Stimulated activated CD8-positive, alpha-beta memory T cell treated with anti-CD3 and anti-CD28 coated beads, Interleukin-7, amount 100 ng/mL, for 4 hours (primary cell): ENCODE measurements around the gene P2RX4.
"Not testable (repeated sequence)": the region's sequence is repeated elsewhere in the genome, so short reads cannot be mapped to it uniquely, and the experiment has no call there.

Experiments used
- DNase-seq, 2 donors: peaks; one replicate each; pipeline ENCODE4 v3.0.0-alpha.2; 2020; ENCODE audit warnings: low read depth in 2 of 2

P2RX4 gene

GRCh38 chr12:121274036-121274763, 64.3 kb downstream of the P2RX4 start:
- DNase-seq, result no peak

DNA sequence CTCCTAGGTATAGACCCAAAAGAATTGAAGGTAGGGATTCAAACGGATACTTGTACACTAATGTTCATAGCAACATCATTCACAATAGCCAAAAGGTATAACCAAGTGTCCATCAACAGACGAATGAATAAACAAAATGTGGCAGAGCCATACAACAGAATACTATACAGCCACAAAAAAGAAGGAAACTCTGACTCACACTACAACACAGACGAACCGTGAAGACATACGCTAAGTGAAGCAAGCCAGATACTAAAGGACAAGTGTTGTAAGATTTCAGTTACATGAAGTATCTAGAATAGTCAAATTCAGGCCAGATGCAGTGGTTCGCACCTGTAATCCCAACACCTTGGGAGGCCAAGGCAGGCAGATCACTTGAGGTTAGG, 67.4 kb downstream of the P2RX4 start:
- DNase-seq, result no peak

GRCh38 chr12:121278169-121279070, 68.5 kb downstream of the P2RX4 start:
- no peak for DNase-seq

DNA sequence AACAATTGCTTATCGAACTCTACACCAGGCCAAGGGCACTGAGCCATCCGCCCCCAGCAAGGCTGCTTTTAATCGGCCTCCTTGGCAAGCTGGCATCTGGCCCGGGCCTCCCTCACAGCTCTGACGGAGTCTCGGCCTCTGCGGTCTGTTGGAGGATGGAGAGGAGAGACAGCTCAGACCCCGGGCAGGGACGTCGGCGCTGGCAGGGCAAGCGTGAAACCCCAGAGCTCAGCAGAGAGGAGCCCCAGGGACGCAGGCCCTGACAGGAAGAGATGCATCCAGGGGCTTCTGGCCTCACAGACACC, 69.1 kb downstream of the P2RX4 start:
- DNase-seq, result no peak

DNA sequence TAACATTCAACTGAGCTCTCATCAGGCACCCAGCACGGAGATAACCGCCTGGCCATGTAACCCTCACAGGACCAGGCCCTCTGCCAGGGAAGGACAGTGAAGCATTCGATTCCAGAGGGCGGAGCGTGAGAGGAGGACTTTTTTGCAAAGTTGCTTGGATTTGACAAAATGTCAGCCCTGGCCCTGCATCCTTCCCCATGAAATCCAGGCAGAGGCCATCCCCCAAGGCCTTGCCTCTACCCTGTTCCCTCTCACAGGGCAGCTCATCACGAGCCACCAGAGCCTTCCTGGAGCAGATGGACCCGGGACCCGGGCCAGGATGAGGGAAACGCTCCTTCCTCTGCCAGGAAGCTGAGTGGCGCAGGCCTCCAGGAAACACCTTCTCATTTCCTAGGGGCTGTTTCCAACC, 69.6 kb downstream of the P2RX4 start:
- DNase-seq, result no peak

GRCh38 chr12:121280531-121280930, 70.6 kb downstream of the P2RX4 start:
- not testable (repeated sequence) for DNase-seq

GRCh38 chr12:121281116-121281515, 71.2 kb downstream of the P2RX4 start:
- DNase-seq, result not testable (repeated sequence)

- DNase-seq, result no peak
These were observed 72.3 kb downstream of the P2RX4 start for GRCh38 chr12:121282072-121282742.

DNA sequence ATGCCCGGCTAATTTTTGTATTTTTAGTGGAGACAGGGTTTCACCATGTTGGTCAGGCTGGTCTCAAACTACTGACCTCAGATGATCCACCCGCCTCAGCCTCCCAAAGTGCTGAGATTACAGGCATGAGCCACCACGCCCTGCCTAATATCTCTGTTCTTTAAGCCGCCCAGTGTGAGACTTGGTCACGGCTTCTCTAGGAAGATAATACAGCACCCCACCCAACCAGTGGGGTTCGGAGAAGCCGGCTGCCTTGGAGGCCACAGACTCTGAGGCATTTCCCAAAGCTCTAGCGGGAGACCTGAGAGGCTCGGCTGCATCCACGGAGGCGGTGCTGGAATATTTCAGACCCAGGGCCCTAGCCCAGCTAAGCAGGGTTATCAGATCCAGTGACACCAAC, 73.0 kb downstream of the P2RX4 start:
- DNase-seq, result not testable (repeated sequence)

DNA sequence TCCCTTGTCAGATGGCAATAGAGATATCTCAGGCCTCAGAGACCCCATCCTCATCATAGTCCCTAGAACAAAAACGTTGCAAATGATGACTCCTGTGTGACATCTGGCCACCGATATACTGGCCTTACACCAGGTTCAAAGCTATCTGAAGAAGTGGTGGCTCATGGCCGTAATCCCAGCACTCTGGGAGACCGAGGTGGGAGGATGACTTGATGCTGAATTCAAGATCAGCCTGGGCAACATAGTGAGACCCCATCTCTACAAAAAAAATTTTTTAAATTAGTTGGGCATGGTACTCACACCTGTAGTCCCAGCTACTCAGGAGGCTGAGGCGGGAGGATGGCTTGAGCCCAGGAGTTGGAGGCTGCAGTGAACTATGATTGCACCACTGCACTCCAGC, 73.5 kb downstream of the P2RX4 start:
- no peak for DNase-seq
